ENCODE data around the gene CISTR. TPM values are rescaled to one million over a fixed set of nuclear protein-coding genes. Genes with fewer than 3 reads are reported as not detected.
"Not testable (repeated sequence)": the region's sequence is repeated elsewhere in the genome, so short reads cannot be mapped to it uniquely, and the experiment has no call there.

The CISTR gene
- polyA plus RNA-seq, 1 donor from 2014 or later, result not detected

GRCh38 chr12:53720946-53721345 is 30.8 kb downstream of the CISTR start:
- no peaks in the 10 kb centered on the region for H3K27me3 ChIP-seq (ENCODE audit: insufficient read depth, low read depth, low read length)
- no peaks in the 10 kb centered on the region for H4K20me1 ChIP-seq (ENCODE audit: insufficient read depth)
- H3K79me2 ChIP-seq (replicated peaks; ENCODE audit: insufficient read depth, low read length), result peaks cover 5% of the 10 kb centered on the region
- H3F3A ChIP-seq (ENCODE audit: insufficient read depth, low read length, poor library complexity, severe bottlenecking), result no peaks in the 10 kb centered on the region
- no peak overlapping the region for H2AFZ ChIP-seq (ENCODE audit: low read depth, low read length)
- H3K36me3 ChIP-seq (ENCODE audit: insufficient read depth, low read length), result peaks cover 8% of the 10 kb centered on the region
- H3K27ac ChIP-seq (ENCODE audit: low read length), result no peak overlapping the region
- TF ChIP-seq REST (IDR thresholded peaks at IDR 0.05; ENCODE audit: borderline replicate concordance) (no peak), SMC3 (conservative IDR thresholded peaks at IDR 0.05; ENCODE audit: poor library complexity) (no peak), POLR2AphosphoS5 (IDR thresholded peaks at IDR 0.05) (no peak), MXI1 (conservative IDR thresholded peaks at IDR 0.05; ENCODE audit: poor library complexity, severe bottlenecking) (no peak), RAD21 (conservative IDR thresholded peaks at IDR 0.05) (no peak), EP300 (conservative IDR thresholded peaks at IDR 0.05; ENCODE audit: poor library complexity, severe bottlenecking) (no peak), CTCF (IDR thresholded peaks at IDR 0.05; ENCODE audit: poor library complexity, severe bottlenecking) (no peak), EZH2 (IDR thresholded peaks at IDR 0.05; ENCODE audit: borderline replicate concordance, insufficient read depth, low read length, poor library complexity, severe bottlenecking) (no peak), TAF1 (IDR thresholded peaks at IDR 0.05; ENCODE audit: low read depth) (no peak)
- no peaks in the 10 kb centered on the region for H3K9me3 ChIP-seq (ENCODE audit: low read length)
- no peak overlapping the region for H3K9ac ChIP-seq (ENCODE audit: low read length)
- H3K4me3 ChIP-seq (ENCODE audit: low read length), result no peak overlapping the region
- no peaks in the 10 kb centered on the region for H3K9me2 ChIP-seq (ENCODE audit: insufficient read depth, low read length)
- no peak overlapping the region for H3K4me2 ChIP-seq (ENCODE audit: low read length)

- Histone ChIP-seq H3K9ac (ENCODE audit: low read length) (no peak overlapping the region), H3K27me3 (ENCODE audit: insufficient read depth, low read depth, low read length) (no peaks in the 10 kb centered on the region), H3K9me2 (ENCODE audit: insufficient read depth, low read length) (no peaks in the 10 kb centered on the region), H3K79me2 (replicated peaks; ENCODE audit: insufficient read depth, low read length) (no peaks in the 10 kb centered on the region), H3K27ac (ENCODE audit: low read length) (no peak overlapping the region), H3K36me3 (ENCODE audit: insufficient read depth, low read length) (peaks cover 14% of the 10 kb centered on the region), H3K4me2 (ENCODE audit: low read length) (no peak overlapping the region), H3K9me3 (ENCODE audit: low read length) (no peaks in the 10 kb centered on the region), H2AFZ (ENCODE audit: low read depth, low read length) (no peak overlapping the region), H4K20me1 (ENCODE audit: insufficient read depth) (no peaks in the 10 kb centered on the region), H3F3A (ENCODE audit: insufficient read depth, low read length, poor library complexity, severe bottlenecking) (no peaks in the 10 kb centered on the region), H3K4me3 (ENCODE audit: low read length) (no peak overlapping the region)
- TF ChIP-seq TAF1 (IDR thresholded peaks at IDR 0.05; ENCODE audit: low read depth) (no peak), CTCF (IDR thresholded peaks at IDR 0.05; ENCODE audit: poor library complexity, severe bottlenecking) (no peak), SMC3 (conservative IDR thresholded peaks at IDR 0.05; ENCODE audit: poor library complexity) (no peak), RAD21 (conservative IDR thresholded peaks at IDR 0.05) (no peak), MXI1 (conservative IDR thresholded peaks at IDR 0.05; ENCODE audit: poor library complexity, severe bottlenecking) (no peak), EZH2 (IDR thresholded peaks at IDR 0.05; ENCODE audit: borderline replicate concordance, insufficient read depth, low read length, poor library complexity, severe bottlenecking) (no peak), REST (IDR thresholded peaks at IDR 0.05; ENCODE audit: borderline replicate concordance) (no peak), EP300 (conservative IDR thresholded peaks at IDR 0.05; ENCODE audit: poor library complexity, severe bottlenecking) (no peak), POLR2AphosphoS5 (IDR thresholded peaks at IDR 0.05) (no peak)
These were observed 32.1 kb downstream of the CISTR start for GRCh38 chr12:53719649-53720048.

- not testable (repeated sequence) for H3K4me3 ChIP-seq (ENCODE audit: low read length); H3K9me2 ChIP-seq (ENCODE audit: insufficient read depth, low read length); H3K36me3 ChIP-seq (ENCODE audit: insufficient read depth, low read length); H2AFZ ChIP-seq (ENCODE audit: low read depth, low read length); H4K20me1 ChIP-seq (ENCODE audit: insufficient read depth); H3K79me2 ChIP-seq (replicated peaks; ENCODE audit: insufficient read depth, low read length); H3K4me2 ChIP-seq (ENCODE audit: low read length); H3K9ac ChIP-seq (ENCODE audit: low read length); H3K9me3 ChIP-seq (ENCODE audit: low read length); H3F3A ChIP-seq (ENCODE audit: insufficient read depth, low read length, poor library complexity, severe bottlenecking); H3K27ac ChIP-seq (ENCODE audit: low read length); H3K27me3 ChIP-seq (ENCODE audit: insufficient read depth, low read depth, low read length)
These were observed 33.2 kb downstream of the CISTR start for GRCh38 chr12:53718567-53718966.

Data from neural cell (in vitro differentiated cells).